ENCODE results near the gene ZNF891.

The ZNF891 gene

DNA sequence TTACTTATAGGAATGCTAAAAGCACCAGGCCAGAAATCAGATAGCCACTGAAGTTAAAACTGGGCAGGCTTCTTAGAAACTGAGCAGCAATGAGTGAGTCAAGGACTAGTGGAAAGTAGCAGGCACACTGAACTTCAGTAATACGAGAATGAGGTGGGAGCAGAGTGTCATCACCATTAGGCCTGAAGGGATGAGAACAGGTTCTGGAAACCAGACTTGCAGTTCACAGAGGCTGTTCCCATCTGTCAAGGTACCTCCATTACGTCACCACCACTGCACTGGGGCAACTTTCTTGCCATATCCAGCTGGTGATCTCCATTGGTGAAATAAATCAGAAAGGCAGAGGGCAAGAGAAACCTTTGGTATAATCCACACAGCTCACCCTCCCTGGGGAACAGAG is 15.9 kb upstream of the ZNF891 start:
- TF ChIP-seq, protein P1, sequence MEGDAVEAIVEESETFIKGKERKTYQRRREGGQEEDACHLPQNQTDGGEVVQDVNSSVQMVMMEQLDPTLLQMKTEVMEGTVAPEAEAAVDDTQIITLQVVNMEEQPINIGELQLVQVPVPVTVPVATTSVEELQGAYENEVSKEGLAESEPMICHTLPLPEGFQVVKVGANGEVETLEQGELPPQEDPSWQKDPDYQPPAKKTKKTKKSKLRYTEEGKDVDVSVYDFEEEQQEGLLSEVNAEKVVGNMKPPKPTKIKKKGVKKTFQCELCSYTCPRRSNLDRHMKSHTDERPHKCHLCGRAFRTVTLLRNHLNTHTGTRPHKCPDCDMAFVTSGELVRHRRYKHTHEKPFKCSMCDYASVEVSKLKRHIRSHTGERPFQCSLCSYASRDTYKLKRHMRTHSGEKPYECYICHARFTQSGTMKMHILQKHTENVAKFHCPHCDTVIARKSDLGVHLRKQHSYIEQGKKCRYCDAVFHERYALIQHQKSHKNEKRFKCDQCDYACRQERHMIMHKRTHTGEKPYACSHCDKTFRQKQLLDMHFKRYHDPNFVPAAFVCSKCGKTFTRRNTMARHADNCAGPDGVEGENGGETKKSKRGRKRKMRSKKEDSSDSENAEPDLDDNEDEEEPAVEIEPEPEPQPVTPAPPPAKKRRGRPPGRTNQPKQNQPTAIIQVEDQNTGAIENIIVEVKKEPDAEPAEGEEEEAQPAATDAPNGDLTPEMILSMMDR (IDR thresholded peaks at IDR 0.05; ENCODE audit: unreplicated experiment in 3 of 3), result no peak
- no peaks in the 10 kb centered on the region for H3K4me1 Mint-ChIP-seq

GRCh38 chr12:133135747-133136146 is 5.7 kb upstream of the ZNF891 start:
- no peaks in the 10 kb centered on the region for H3K27me3 Mint-ChIP-seq (ENCODE audit: low read depth)
- H3K9me3 Mint-ChIP-seq, result peaks cover 79% of the 10 kb centered on the region
- peaks cover 5% of the 10 kb centered on the region for H3K4me1 Mint-ChIP-seq
- H3K36me3 Mint-ChIP-seq (ENCODE audit: low read depth), result peaks cover 100% of the 10 kb centered on the region
- no peak overlapping the region for H3K4me3 Mint-ChIP-seq
- TF ChIP-seq, protein P1 (IDR thresholded peaks at IDR 0.05; ENCODE audit: unreplicated experiment in 3 of 3), result no peak
- no peak overlapping the region for H3K27ac Mint-ChIP-seq

More for the DNA sequence above, 15.9 kb upstream of the ZNF891 start:
- no peaks in the 10 kb centered on the region for H3K27me3 Mint-ChIP-seq (ENCODE audit: low read depth)
- peaks cover 99% of the 10 kb centered on the region for H3K36me3 Mint-ChIP-seq (ENCODE audit: low read depth)
- H3K9me3 Mint-ChIP-seq, result peaks cover 72% of the 10 kb centered on the region
- no peak overlapping the region for H3K4me3 Mint-ChIP-seq
- H3K27ac Mint-ChIP-seq, result no peak overlapping the region

DNA sequence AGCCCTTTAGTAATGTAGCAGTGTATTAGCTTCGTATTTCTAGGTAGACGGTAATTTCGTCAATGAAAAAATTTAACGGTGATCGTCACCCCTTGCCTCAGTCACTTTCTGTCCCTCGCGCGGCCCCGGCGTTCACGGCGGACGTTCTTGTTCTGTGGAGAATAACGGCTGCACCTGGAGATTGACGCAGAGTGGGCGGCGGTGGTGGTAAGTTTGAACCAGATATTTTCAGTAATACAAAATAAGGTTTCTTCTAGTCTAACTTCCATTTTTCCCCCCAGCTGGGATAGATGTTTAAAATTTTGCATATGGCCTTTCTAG is 694 bp upstream of the ZNF891 start:
- Mint-ChIP-seq H3K27me3 (ENCODE audit: low read depth) (no peaks in the 10 kb centered on the region), H3K36me3 (ENCODE audit: low read depth) (peaks cover 95% of the 10 kb centered on the region), H3K4me1 (peaks cover 5% of the 10 kb centered on the region), H3K27ac (peak overlapping the region; percentile 97 to 99 (median 98)), H3K9me3 (peaks cover 64% of the 10 kb centered on the region), H3K4me3 (peak overlapping the region; percentile 94 to 100 (median 98))
- TF ChIP-seq, protein P1 (IDR thresholded peaks at IDR 0.05; ENCODE audit: unreplicated experiment in 3 of 3), result no peak

DNA sequence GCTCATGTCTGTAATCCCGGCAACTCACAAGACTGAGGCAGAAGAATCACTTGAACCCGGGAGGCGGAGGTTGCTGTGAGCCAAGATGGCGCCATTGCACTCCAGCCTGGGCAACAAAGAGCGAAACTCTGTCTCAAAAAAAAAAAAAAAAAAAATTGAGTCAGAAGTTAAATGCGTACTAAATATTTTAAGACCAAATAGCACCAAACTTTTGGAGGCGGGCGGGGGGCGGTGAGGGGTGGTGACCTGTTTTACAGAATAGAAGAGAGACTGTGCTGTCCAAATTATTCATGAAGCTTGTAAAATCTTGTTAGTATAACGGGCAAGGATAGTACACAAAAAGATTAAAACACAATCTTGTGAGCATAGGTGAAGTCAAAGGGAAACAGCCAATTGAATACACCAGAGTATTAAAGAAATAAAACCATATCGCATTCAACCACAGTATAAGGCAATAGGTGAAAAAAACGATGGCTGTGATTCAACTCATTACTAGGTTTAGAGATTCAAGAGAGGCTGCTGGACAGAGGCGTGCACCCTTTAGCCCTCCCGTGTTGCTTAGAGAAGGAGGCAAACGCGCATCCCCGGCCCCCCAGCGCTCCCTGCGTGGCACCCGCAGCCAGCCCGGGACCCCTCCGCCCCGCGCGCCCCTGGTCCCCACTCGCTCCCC is 571 bp downstream of the ZNF891 start:
- Mint-ChIP-seq H3K4me1 (peaks cover 5% of the 10 kb centered on the region), H3K36me3 (ENCODE audit: low read depth) (peaks cover 95% of the 10 kb centered on the region), H3K27me3 (ENCODE audit: low read depth) (no peaks in the 10 kb centered on the region), H3K9me3 (peaks cover 64% of the 10 kb centered on the region), H3K27ac (peak overlapping the region; percentile 97 to 99 (median 98)), H3K4me3 (peak overlapping the region; percentile 94 to 100 (median 98))
- TF ChIP-seq, protein P1 (IDR thresholded peaks at IDR 0.05; ENCODE audit: unreplicated experiment in 3 of 3), result no peak

DNA sequence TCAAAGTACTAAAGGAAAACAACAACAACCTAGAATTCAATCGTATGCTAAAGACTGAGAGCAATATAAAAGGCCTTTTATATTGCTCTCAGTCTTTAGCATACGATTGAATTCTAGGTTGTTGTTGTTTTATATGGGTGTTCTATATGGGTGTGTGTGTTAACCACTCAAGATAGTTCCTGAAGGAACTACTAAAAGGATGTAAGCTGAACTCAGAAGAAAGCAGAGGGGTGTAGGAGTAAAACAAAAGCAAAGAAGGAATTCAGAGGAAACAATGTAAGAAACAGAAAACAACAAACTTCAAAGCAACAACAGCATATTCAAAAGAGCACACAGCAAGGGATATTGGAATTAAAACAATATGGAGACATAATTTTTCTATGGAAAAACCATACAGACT is 5.4 kb downstream of the ZNF891 start:
- H3K27me3 Mint-ChIP-seq (ENCODE audit: low read depth), result no peaks in the 10 kb centered on the region
- H3K4me1 Mint-ChIP-seq, result no peaks in the 10 kb centered on the region
- H3K27ac Mint-ChIP-seq, result no peak overlapping the region
- H3K36me3 Mint-ChIP-seq (ENCODE audit: low read depth), result peaks cover 95% of the 10 kb centered on the region
- peaks cover 76% of the 10 kb centered on the region for H3K9me3 Mint-ChIP-seq
- TF ChIP-seq, protein P1 (IDR thresholded peaks at IDR 0.05; ENCODE audit: unreplicated experiment in 3 of 3), result no peak
- peak overlapping the region in 1 of 3 experiments; percentile 11 for H3K4me3 Mint-ChIP-seq

All from nephron (organoid).